IMR-90 (cell line): ENCODE results near the gene AP2B1. TPM values are rescaled to one million over a fixed set of nuclear protein-coding genes. Genes with fewer than 3 reads are reported as not detected.
A peak's percentile ranks its signal among the peaks of the same experiment; 100 is the strongest.

Source experiments
- ATAC-seq: fragments of 200-7000 bp; cut with Tn5 transposase; 2 replicates; pipeline ENCODE4 v1.9.1; 2020; ENCODE audit warnings: low read depth, mild to moderate bottlenecking, moderate library complexity
- BruUV-seq: library from RNA; stranded (reverse); fragments of 400-500 nt; replicated peaks from 2 replicates; lab custom pipeline; 2021; lab: Mats Ljungman, UMichigan
- CTCF ChIA-PET: fragments of 300-600 bp; formaldehyde crosslinking; extraction: SDS; loops from one replicate; lab custom pipeline; 2021; ENCODE audit warnings: antibody characterized with exemption; lab: Yijun Ruan, JAX
- POLR2A ChIA-PET: fragments of 300-600 bp; sonication (Branson Sonifier 250); formaldehyde crosslinking; loops from one replicate; lab custom pipeline; 2022; ENCODE audit warnings: antibody characterized with exemption; ENCODE audit not compliant: unreplicated experiment; lab: Charles Lee
- DNase-seq: peaks from one replicate; pipeline ENCODE4 v3.0.0; 2013
- H2AFZ ChIP-seq: replicated peaks from 2 replicates; pipeline ENCODE3; 2013; ENCODE audit warnings: low read length, mild to moderate bottlenecking; ENCODE audit not compliant: poor library complexity
- H2AK5ac ChIP-seq: 2 replicates; pipeline ENCODE4 v1.6.1; 2013; ENCODE audit warnings: low read depth, low read length, inconsistent platforms
- H2AK9ac ChIP-seq: replicated peaks from 2 replicates; pipeline ENCODE3; 2013; ENCODE audit warnings: mild to moderate bottlenecking, low read depth, low read length, moderate library complexity; ENCODE audit not compliant: poor library complexity
- H2BK120ac ChIP-seq: 2 replicates; pipeline ENCODE4 v1.6.1; 2013; ENCODE audit warnings: low read depth, low read length, inconsistent platforms
- H2BK15ac ChIP-seq: 3 replicates; pipeline ENCODE4 v1.6.1; 2013; ENCODE audit warnings: low read depth, low read length, inconsistent platforms
- H2BK20ac ChIP-seq: 2 replicates; pipeline ENCODE4 v1.6.1; 2013; ENCODE audit warnings: low read depth, mild to moderate bottlenecking, inconsistent platforms, low read length, moderate library complexity
- H2BK5ac ChIP-seq: 2 replicates; pipeline ENCODE4 v1.6.1; 2013; ENCODE audit warnings: mild to moderate bottlenecking, low read depth, low read length, inconsistent platforms; ENCODE audit not compliant: poor library complexity, severe bottlenecking
- H3K14ac ChIP-seq: replicated peaks from 2 replicates; pipeline ENCODE4 v1.6.1; 2013; ENCODE audit warnings: low read depth, low read length, inconsistent platforms
- H3K18ac ChIP-seq: 2 replicates; pipeline ENCODE4 v1.6.1; 2013; ENCODE audit warnings: low read depth, low read length, control low read depth
- H3K23ac ChIP-seq: 2 replicates; pipeline ENCODE4 v1.6.1; 2013; ENCODE audit warnings: low read depth, low read length, inconsistent platforms
- H3K27ac ChIP-seq: 2 replicates; pipeline ENCODE4 v1.5.1; 2013; ENCODE audit warnings: mild to moderate bottlenecking, control low read depth, low read length; ENCODE audit not compliant: insufficient read depth
- H3K27me3 ChIP-seq: 2 replicates; pipeline ENCODE4 v1.6.1; 2013; ENCODE audit warnings: low read length; ENCODE audit not compliant: control insufficient read depth, insufficient read depth
- H3K36me3 ChIP-seq: 2 replicates; pipeline ENCODE4 v1.6.1; 2013; ENCODE audit warnings: low read length, mixed read lengths; ENCODE audit not compliant: control insufficient read depth, insufficient read depth
- H3K4ac ChIP-seq: 2 replicates; pipeline ENCODE4 v1.6.1; 2013; ENCODE audit warnings: low read depth, low read length, inconsistent platforms
- H3K4me1 ChIP-seq: 2 replicates; pipeline ENCODE4 v1.6.1; 2013; ENCODE audit warnings: low read length, mixed read lengths; ENCODE audit not compliant: control insufficient read depth, insufficient read depth
- H3K4me2 ChIP-seq: 2 replicates; pipeline ENCODE4 v1.6.1; 2013; ENCODE audit warnings: low read depth, mild to moderate bottlenecking, control low read depth, low read length, moderate library complexity
- H3K4me3 ChIP-seq: 2 replicates; pipeline ENCODE4 v1.5.1; 2013; ENCODE audit warnings: low read depth, mild to moderate bottlenecking, control low read depth, low read length, moderate library complexity; ENCODE audit not compliant: insufficient read depth
- H3K56ac ChIP-seq: 2 replicates; pipeline ENCODE4 v1.6.1; 2013; ENCODE audit warnings: low read length, inconsistent platforms; ENCODE audit not compliant: insufficient read depth; ENCODE audit errors: extremely low read depth
- H3K79me1 ChIP-seq, 2 experiments: 2 replicates each; pipeline ENCODE4 v1.6.1; 2013; ENCODE audit warnings: low read length in 2 of 2, inconsistent platforms in 1 of 2, low read depth in 1 of 2
- H3K9ac ChIP-seq: 2 replicates; pipeline ENCODE4 v1.6.1; 2013; ENCODE audit warnings: low read depth, low read length, control low read depth
- H3K9me1 ChIP-seq: 2 replicates; pipeline ENCODE4 v1.6.1; 2013; ENCODE audit warnings: low read length, inconsistent platforms; ENCODE audit not compliant: insufficient read depth
- H3K9me3 ChIP-seq: 2 replicates; pipeline ENCODE4 v1.6.1; 2013; ENCODE audit warnings: low read length; ENCODE audit not compliant: control insufficient read depth, insufficient read depth
- H4K20me1 ChIP-seq: 2 replicates; pipeline ENCODE4 v1.6.1; 2013; ENCODE audit warnings: low read length, inconsistent platforms; ENCODE audit not compliant: insufficient read depth
- H4K5ac ChIP-seq: 2 replicates; pipeline ENCODE4 v1.6.1; 2013; ENCODE audit warnings: mild to moderate bottlenecking, low read depth, low read length, control low read depth
- H4K8ac ChIP-seq, 2 experiments: 2 replicates each; pipeline ENCODE4 v1.6.1; 2013; ENCODE audit warnings: low read depth in 2 of 2, low read length in 2 of 2, control low read depth in 1 of 2, inconsistent platforms in 1 of 2
- H4K91ac ChIP-seq: 2 replicates; pipeline ENCODE4 v1.6.1; 2013; ENCODE audit warnings: low read depth, low read length, inconsistent platforms; ENCODE audit not compliant: insufficient read depth
- BHLHE40 ChIP-seq: fragments of 150-350 bp; IDR thresholded peaks from 2 replicates; pipeline ENCODE4 v1.6.1; 2016; ENCODE audit warnings: mild to moderate bottlenecking, low read depth, low read length
- CEBPB ChIP-seq: IDR thresholded peaks from 2 replicates; pipeline ENCODE4 v1.6.1; 2012; ENCODE audit warnings: low read depth, low read length, improper control_type of control experiment
- CHD1 ChIP-seq: IDR thresholded peaks from 2 replicates; pipeline ENCODE4 v1.6.1; 2012; ENCODE audit warnings: low read depth, low read length, improper control_type of control experiment
- CTCF ChIP-seq: conservative IDR thresholded peaks from 2 replicates; pipeline ENCODE4 v1.5.1; 2012; ENCODE audit warnings: mild to moderate bottlenecking, low read depth, low read length, improper control_type of control experiment
- ELK1 ChIP-seq: fragments of 150-350 bp; IDR thresholded peaks from 2 replicates; pipeline ENCODE4 v1.6.1; 2016; ENCODE audit warnings: low read depth, mild to moderate bottlenecking, low read length, moderate library complexity, borderline replicate concordance
- FOS ChIP-seq: fragments of 150-350 bp; IDR thresholded peaks from 2 replicates; pipeline ENCODE4 v1.6.1; 2016; ENCODE audit warnings: low read depth, low read length
- MAFK ChIP-seq: IDR thresholded peaks from 2 replicates; pipeline ENCODE4 v1.6.1; 2012; ENCODE audit warnings: low read depth, low read length, improper control_type of control experiment
- MAZ ChIP-seq: IDR thresholded peaks from 2 replicates; pipeline ENCODE4 v1.6.1; 2012; ENCODE audit warnings: low read depth, mild to moderate bottlenecking, low read length, improper control_type of control experiment, moderate library complexity, borderline replicate concordance
- MXI1 ChIP-seq: IDR thresholded peaks from 2 replicates; pipeline ENCODE4 v1.6.1; 2012; ENCODE audit warnings: low read depth, mild to moderate bottlenecking, low read length, moderate library complexity, borderline replicate concordance
- NFE2L2 ChIP-seq: fragments of 150-350 bp; IDR thresholded peaks from 2 replicates; pipeline ENCODE4 v1.6.1; 2016; ENCODE audit warnings: low read depth, mild to moderate bottlenecking, low read length
- POLR2A ChIP-seq: IDR thresholded peaks from 2 replicates; pipeline ENCODE4 v1.6.1; 2012; ENCODE audit warnings: mild to moderate bottlenecking, low read depth, low read length
- RAD21 ChIP-seq: IDR thresholded peaks from 2 replicates; pipeline ENCODE4 v1.6.1; 2012; ENCODE audit warnings: low read length, improper control_type of control experiment
- RCOR1 ChIP-seq: IDR thresholded peaks from 2 replicates; pipeline ENCODE4 v1.6.1; 2012; ENCODE audit warnings: mild to moderate bottlenecking, low read length, improper control_type of control experiment; ENCODE audit not compliant: insufficient replicate concordance
- RFX5 ChIP-seq: IDR thresholded peaks from 2 replicates; pipeline ENCODE4 v1.8.0; 2012; ENCODE audit warnings: low read depth, mild to moderate bottlenecking, low read length, moderate library complexity
- SMC3 ChIP-seq: fragments of 150-350 bp; IDR thresholded peaks from 2 replicates; pipeline ENCODE4 v1.6.1; 2016; ENCODE audit warnings: low read depth, mild to moderate bottlenecking, antibody characterized with exemption, low read length, moderate library complexity
- USF2 ChIP-seq: fragments of 150-350 bp; IDR thresholded peaks from 2 replicates; pipeline ENCODE4 v1.6.1; 2017; ENCODE audit warnings: mild to moderate bottlenecking, antibody characterized with exemption, low read length, low read depth
- WGBS, 2 experiments: methylation state at CpG; one replicate each; pipeline versions ENCODE4 v1.1.5 to v1.1.7; 2013; ENCODE audit warnings: missing lambda C conversion rate in 2 of 2; ENCODE audit not compliant: insufficient read length in 1 of 2; ENCODE audit errors: extremely low coverage in 2 of 2; 5-methylcytosine and 5-hydroxymethylcytosine counted together
- dilution Hi-C: fragments of 300-500 bp; cut with HindIII; formaldehyde crosslinking; loops from one replicate; pipeline ENCODE4 v1.14.3; 2018; ENCODE audit warnings: low sequenced_read_pairs; ENCODE audit not compliant: unreplicated experiment
- in situ Hi-C: fragments of 300-500 bp; cut with MboI; formaldehyde crosslinking; loops from 3 replicates; pipeline ENCODE4 v1.14.3; 2019; ENCODE audit warnings: low sequenced_read_pairs, inconsistent platforms, mixed read lengths
- intact Hi-C: fragments of 100-400 bp; cut with micrococcal nuclease; formaldehyde crosslinking; loops from 2 replicates; pipeline ENCODE4 v1.10.0; 2022
- polyA plus RNA-seq, 3 experiments: library from polyadenylated mRNA; depleted of rRNA; stranded (reverse); fragments of >200 nt; gene quantifications; 2 replicates each; pipeline ENCODE4 v1.2.3, GENCODE V29; 2012; ENCODE audit warnings: low replicate concordance in 1 of 3
- total RNA-seq: library from RNA; depleted of rRNA; stranded (reverse); fragments of >200 nt; gene quantifications from 2 replicates; pipeline ENCODE4 v1.2.3, GENCODE V29; 2012

Gene AP2B1
- total and polyA plus RNA-seq, 2 of the 4 experiments (the other 2 are of a cell fraction) = 102 to 125 TPM

- in situ Hi-C loops = no loop called here
- Histone ChIP-seq H3K27me3 (peaks cover 27% of the 10 kb centered on the region), H3K18ac (no peak overlapping the region), H3K4me1 (peaks cover 3% of the 10 kb centered on the region), H3K79me1 (no peaks in the 10 kb centered on the region), H3K56ac (no peak overlapping the region), H4K8ac (no peak overlapping the region), H2BK15ac (no peak overlapping the region), H4K5ac (no peak overlapping the region), H2AK5ac (no peak overlapping the region), H2AK9ac (peak overlapping the region; percentile 63), H4K20me1 (peaks cover 8% of the 10 kb centered on the region; the same call in 1 of the 2 replicates), H2BK5ac (no peak overlapping the region), H4K91ac (no peak overlapping the region), H3K27ac (no peak overlapping the region), H2BK20ac (no peak overlapping the region), H2AFZ (no peak overlapping the region), H3K4ac (no peak overlapping the region), H3K9ac (no peak overlapping the region), H3K14ac (no peak overlapping the region), H2BK120ac (no peak overlapping the region), H3K23ac (no peak overlapping the region), H3K9me1 (no peaks in the 10 kb centered on the region), H3K4me3 (no peak overlapping the region), H3K4me2 (no peak overlapping the region), H3K9me3 (no peaks in the 10 kb centered on the region), H3K36me3 (no peaks in the 10 kb centered on the region)
- peak; percentile 43 for DNase-seq
- WGBS, 2 experiments = no CpG with 5 or more reads among the region's 7 CpGs
- dilution Hi-C loops = no loop called here
- intact Hi-C loops = no loop called here
- TF ChIP-seq MAZ (no peak), RFX5 (no peak), POLR2A (no peak), RAD21 (peak; percentile 81), CTCF (peak; percentile 80), ELK1 (no peak), SMC3 (peak; percentile 95), MAFK (no peak), NFE2L2 (no peak), MXI1 (no peak), BHLHE40 (no peak), RCOR1 (no peak), USF2 (no peak), CEBPB (no peak), FOS (no peak), CHD1 (no peak)
- CTCF ChIA-PET = interaction anchor here (0.6 to 2.3 kb wide), 7 partner anchors 15 to 510 kb away, joined by 3 to 13 read pairs (median 3); partner anchors contain the start of gene TAF15
- BruUV-seq = no TSS peak
- peak; percentile 37; the same call in 1 of the 2 replicates for ATAC-seq
- POLR2A ChIA-PET = interaction anchor here (0.6 kb wide), 1 partner anchor 81 kb away, joined by 5 read pairs; no protein-coding TSS in a partner anchor
Observed at GRCh38 chr17:35766903-35767510, 179.9 kb downstream of the AP2B1 start.
